Stimulated activated CD4-positive, alpha-beta T cell treated with anti-CD3 and anti-CD28 coated beads, Interleukin-12 subunit alpha, Interleukin-12 subunit beta, amount 100 ng/mL, for 4 hours (primary cell): ENCODE data around the gene C11orf68.

ENCODE experiments used
- DNase-seq: peaks from one replicate; pipeline ENCODE4 v3.0.0-alpha.2; 2020

The C11orf68 gene

DNA sequence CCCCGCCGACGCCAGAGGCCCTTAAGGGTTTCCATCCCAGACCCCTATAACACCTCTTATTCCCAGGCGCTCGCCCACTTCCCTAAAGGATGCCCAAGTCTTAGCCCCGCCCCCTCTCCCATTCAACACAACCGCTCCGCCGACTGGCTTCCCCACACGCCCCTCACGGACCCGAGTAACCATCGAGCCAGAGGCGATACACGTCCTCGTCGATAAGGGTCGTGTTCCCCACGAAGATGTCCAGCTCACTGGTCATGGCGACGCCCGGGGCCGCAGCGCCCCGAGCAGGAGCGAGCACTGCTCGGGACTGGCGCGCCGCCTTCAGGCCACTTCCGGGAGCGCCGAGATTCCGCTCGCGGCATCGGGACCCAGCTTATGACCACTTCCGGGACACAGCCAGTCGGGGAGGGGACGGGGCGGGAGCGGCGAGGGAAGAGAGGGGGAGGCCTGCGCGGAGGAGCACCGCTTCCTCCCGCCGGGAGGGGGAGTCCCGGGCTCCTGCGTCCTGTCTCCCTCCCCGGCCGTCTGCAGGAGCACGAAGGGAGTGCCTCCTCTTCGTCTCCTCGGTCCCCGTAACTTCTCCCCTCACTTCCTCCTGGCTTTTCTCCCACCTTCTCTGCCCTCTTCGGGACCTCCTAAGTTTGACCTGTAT lies 30.6 kb downstream of the C11orf68 start, which contains the start of gene FIBP:
Gene FIBP (minus strand): TSS at position 309 of the 652 bp plus-strand sequence. CDS start 53 bp downstream, at position 256.
- peak; percentile 94 for DNase-seq

DNA sequence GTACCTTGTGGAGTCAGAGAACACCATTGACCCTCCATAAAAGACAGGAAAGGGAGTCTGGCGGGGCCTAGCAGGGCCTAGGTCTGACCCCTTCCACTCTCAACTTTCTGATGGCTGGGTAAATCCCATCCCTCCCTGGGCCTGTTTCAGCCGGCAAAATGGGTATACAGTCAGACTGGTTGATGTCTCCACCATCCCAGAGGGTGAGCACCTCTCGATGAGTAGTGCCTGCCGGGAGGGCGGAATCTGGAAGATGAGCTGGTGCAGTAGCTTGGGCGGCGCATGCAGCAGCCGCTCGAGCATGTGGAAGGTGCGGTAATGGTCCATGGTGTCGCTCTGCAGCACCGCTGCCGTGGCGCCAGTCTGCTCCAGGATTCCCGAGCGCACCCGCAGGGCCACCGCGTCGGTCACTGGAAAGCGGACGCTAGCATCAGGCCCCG lies 31.1 kb downstream of the C11orf68 start:
- no peak for DNase-seq

GRCh38 chr11:65886826-65887722 lies 31.8 kb downstream of the C11orf68 start:
- DNase-seq, result no peak

GRCh38 chr11:65885808-65886536 lies 32.9 kb downstream of the C11orf68 start:
- no peak for DNase-seq

GRCh38 chr11:65885231-65885630 lies 33.6 kb downstream of the C11orf68 start:
- no peak for DNase-seq

DNA sequence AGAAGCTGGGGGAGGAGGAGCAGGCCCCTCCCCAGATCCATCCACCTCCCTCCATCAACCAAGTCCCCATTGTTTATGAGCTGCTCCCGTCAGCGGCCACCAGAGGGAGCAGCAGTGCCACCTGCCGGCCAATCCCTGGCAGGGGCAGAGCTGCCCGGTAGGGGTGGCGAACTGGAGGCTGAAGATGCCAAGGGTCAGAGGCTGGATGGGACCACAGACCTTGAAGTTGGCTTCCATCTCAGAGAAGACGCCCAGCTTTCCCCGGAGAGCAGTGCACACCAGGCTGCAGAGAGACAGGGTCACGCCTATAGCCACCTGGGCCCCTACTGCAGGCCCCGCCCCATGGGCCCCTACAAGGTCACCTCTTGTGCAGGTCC lies 34.2 kb downstream of the C11orf68 start:
- DNase-seq, result peak; percentile 81

DNA sequence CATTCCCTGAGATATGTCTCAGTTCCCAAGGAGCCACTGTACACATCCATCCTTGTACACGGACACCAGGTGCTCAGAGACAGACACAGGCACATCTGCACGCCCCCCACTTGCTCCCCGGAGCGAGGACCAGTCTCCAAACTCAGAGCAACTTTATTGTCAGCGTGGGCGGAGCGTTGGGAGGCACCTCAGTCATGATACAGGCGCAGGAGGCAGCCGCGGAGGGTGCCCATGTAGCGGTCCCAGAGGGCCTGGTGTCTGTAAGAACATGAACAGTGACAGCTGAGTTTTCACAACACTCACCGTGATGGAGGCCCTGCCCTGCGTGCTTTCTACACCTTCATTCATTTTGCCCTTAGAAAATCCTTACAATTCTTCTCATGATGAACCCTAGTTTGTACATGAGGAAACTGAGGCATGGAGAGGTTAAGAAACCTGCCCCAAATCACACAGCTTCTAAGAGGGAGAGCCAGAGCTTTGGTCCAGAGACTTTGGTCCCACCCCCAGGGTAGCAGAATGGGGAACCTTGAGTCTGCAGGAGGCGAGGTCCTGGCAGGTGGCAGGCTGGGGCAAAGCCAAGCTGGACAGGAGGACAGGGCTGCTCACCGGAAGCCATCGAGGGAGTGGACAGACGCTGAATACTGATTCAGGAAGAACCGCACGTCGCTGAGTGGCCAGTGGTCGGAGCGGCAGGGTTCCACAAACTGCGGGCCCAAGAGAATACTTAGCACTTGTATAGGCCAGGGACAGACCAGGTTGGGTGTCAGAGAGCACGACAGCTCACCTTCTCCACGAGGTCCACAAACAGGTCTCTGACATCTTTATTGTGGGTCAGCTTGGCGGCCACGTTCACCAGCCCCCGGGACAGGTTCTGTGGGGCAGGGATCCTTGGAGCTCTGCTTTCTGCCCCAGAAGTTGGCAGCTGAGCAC lies 34.8 kb downstream of the C11orf68 start:
- no peak for DNase-seq

DNA sequence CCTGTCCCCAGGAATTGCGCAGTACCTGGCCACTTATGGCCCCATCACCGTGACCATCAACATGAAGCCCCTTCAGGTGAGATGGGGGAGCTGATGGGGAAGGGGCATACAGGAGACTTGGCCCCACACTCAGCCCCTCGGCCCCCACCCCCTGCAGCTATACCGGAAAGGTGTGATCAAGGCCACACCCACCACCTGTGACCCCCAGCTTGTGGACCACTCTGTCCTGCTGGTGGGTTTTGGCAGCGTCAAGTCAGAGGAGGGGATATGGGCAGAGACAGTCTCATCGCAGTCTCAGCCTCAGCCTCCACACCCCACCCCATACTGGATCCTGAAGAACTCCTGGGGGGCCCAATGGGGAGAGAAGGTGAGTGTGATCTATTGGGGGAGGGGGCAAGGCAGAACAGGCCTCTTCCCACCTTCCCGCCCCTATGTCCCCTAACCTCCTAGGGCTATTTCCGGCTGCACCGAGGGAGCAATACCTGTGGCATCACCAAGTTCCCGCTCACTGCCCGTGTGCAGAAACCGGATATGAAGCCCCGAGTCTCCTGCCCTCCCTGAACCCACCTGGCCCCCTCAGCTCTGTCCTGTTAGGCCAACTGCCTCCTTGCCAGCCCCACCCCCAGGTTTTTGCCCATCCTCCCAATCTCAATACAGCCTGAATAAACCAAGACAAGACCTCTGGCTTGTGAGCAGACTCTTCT lies 35.7 kb downstream of the C11orf68 start:
- no peak for DNase-seq

GRCh38 chr11:65882120-65883057 lies 36.5 kb downstream of the C11orf68 start:
- DNase-seq, result no peak

GRCh38 chr11:65880844-65881421 lies 37.9 kb downstream of the C11orf68 start:
- no peak for DNase-seq

- no peak for DNase-seq
Measured at GRCh38 chr11:65880027-65880426, 38.8 kb downstream of the C11orf68 start.

- DNase-seq, result no peak
Measured at GRCh38 chr11:65879617-65880016, 39.2 kb downstream of the C11orf68 start, which contains the start of gene CTSW. TSS of gene CTSW (plus strand) at chr11:65879837. CDS start at chr11:65879855, 18 bp downstream.

GRCh38 chr11:65873318-65874156 lies 45.3 kb downstream of the C11orf68 start:
- peak; percentile 97 for DNase-seq

DNA sequence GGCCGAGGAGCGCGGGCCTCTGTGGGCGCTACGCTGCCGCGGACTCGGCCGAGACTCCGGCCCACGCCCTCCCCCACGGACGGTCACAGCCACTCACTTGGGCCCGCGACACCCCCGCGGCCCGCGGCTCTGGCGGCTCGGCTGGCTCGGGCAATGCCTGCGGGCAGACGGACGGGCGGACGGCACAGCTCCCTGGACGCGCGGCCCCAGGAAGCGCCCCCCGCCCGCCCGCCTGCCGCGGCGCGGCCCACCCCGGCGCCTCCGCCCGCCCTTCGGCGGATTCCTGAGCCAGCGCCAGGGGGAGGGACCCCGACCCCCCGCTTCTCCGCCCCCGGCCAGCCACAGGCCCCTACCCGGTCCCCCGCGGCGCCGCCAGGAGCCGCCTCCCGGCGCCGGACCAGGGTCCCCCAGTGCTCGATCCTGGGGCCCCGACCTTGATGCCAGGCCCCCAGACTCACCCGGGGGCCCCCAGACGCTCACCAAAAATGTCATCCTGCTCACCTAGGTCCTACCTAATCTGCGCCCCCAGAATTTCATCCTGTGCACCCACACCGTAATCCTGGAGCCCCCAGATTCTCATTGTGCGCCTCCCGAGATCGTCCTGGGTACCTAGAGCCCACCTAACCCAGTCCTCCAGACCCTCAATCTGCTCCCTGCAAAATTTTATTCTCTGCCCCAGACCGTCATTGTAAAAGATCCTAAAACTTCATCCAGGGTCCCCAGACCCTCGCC lies 46.1 kb downstream of the C11orf68 start, which contains the start of gene EFEMP2:
Gene EFEMP2 (minus strand): TSS at position 215 of the 732 bp plus-strand sequence. CDS start 446 bp downstream, outside the sequence.
- DNase-seq, result no peak

GRCh38 chr11:65871811-65872548 lies 46.9 kb downstream of the C11orf68 start:
- DNase-seq, result no peak

DNA sequence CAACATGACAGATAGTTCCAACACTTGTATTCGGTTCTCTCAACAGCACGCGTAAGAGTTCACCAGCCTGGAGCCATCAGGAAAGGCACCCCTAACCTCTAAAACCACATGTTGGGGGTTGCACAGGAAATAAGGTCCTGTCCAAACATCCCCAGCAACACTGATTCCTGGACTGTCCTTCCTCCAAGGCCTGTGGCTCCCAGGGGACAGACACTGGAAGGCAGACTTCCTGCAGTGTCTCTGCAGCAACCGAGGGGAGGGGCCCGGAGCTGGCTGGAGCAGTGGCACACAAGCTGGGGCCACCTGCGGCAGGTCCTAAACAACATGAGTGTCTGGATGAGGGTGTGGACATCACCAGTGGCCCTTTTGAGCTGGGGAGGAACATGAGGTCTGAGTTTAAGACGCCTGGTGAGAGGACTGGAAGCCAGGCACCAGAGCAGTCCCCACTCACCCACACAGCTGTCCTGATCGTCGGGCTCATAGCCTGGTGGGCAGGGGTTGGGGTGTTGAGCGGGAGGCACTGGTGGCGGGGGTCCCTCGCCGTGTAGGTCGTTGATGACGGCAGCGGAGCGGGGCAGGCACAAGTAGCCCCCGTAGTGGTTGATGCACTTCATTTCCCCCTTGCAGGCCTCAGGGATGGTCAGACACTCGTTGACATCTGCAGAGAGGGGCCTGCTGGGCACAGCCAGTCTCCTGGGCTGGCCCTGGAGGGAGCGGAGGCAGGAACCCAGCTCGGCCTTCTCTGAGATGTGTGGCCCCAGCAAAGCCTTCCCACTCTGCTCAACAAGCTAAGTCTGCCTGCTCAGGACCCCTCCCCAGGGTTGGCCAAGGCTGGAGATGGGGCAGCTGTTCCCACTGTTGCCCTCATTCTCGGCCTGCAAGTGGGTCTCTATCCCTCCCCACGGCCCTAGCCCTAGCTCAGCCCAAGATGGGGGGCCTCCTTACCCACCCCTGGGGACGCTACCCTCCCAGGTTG lies 47.9 kb downstream of the C11orf68 start:
- DNase-seq, result no peak
